Measurements from ENCODE around the gene PRSS36.
"Not testable (repeated sequence)": the region's sequence is repeated elsewhere in the genome, so short reads cannot be mapped to it uniquely, and the experiment has no call there.

PRSS36 gene

GRCh38 chr16:31179219-31179746, 29.4 kb upstream of the PRSS36 start:
- H3K18ac ChIP-seq (ENCODE audit: low read depth in 1 of 2, low read length in 2 of 2): peak overlapping the region; percentile 95 to 99
- peak overlapping the region; percentile 75 to 95 for H2BK12ac ChIP-seq (ENCODE audit: low read length in 2 of 2)
- WGBS: 8% methylated on average over 25 of the region's 27 CpGs
- peak overlapping the region; percentile 76 to 99 for H3K14ac ChIP-seq (ENCODE audit: low read length in 2 of 2)
- peak overlapping the region; percentile 91 for H3K4me2 ChIP-seq (ENCODE audit: low read length, poor library complexity, severe bottlenecking)
- peak overlapping the region; percentile 98 for H2BK5ac ChIP-seq (ENCODE audit: low read depth, low read length, poor library complexity, severe bottlenecking)
- peak overlapping the region; percentile 97 for H4K8ac ChIP-seq (ENCODE audit: low read length)
- no peaks in the 10 kb centered on the region for H3K27me3 ChIP-seq (ENCODE audit: control insufficient read depth in 1 of 2, insufficient read depth in 1 of 2, low read length in 2 of 2)
- peak overlapping the region; percentile 95 for H3K27ac ChIP-seq (ENCODE audit: low read length, poor library complexity, severe bottlenecking)
- H3K4me3 ChIP-seq (ENCODE audit: insufficient read depth in 1 of 2, low read depth in 1 of 2, low read length in 2 of 2): peak overlapping the region; percentile 91 to 94
- H3K9ac ChIP-seq (ENCODE audit: low read length): peak overlapping the region; percentile 95
- H3K36me3 ChIP-seq (ENCODE audit: control insufficient read depth in 1 of 2, insufficient read depth in 2 of 2, low read depth in 1 of 2, low read length in 2 of 2): peaks cover 19% of the 10 kb centered on the region in 2 experiments
- peak overlapping the region; percentile 92 to 95 for H3K4ac ChIP-seq (ENCODE audit: low read depth in 1 of 2, low read length in 2 of 2)
- DNase-seq: no peak
- H4K91ac ChIP-seq (ENCODE audit: low read length): peak overlapping the region; percentile 96
- peak overlapping the region in 1 of 2 experiments; percentile 95 for H3K23ac ChIP-seq (ENCODE audit: low read length in 2 of 2)
- peak overlapping the region; percentile 95 for H2BK15ac ChIP-seq (ENCODE audit: low read depth, poor library complexity, severe bottlenecking)
- H3K9me3 ChIP-seq (ENCODE audit: control insufficient read depth, low read length): no peaks in the 10 kb centered on the region
- H3K79me1 ChIP-seq (replicated peaks; ENCODE audit: low read length, poor library complexity, severe bottlenecking): peaks cover 9% of the 10 kb centered on the region
- peak overlapping the region; percentile 90 for H2AK5ac ChIP-seq (ENCODE audit: low read length, severe bottlenecking)
- peak overlapping the region; percentile 86 for H2BK120ac ChIP-seq (ENCODE audit: low read depth, low read length)
- H2AFZ ChIP-seq (ENCODE audit: low read depth, low read length): peak overlapping the region; percentile 76
- H3K4me1 ChIP-seq (ENCODE audit: control insufficient read depth, insufficient read depth, low read depth, low read length): peaks cover 13% of the 10 kb centered on the region

- H3K4me3 ChIP-seq (ENCODE audit: insufficient read depth in 1 of 2, low read depth in 1 of 2, low read length in 2 of 2): no peak overlapping the region
- no peak overlapping the region for H3K14ac ChIP-seq (ENCODE audit: low read length in 2 of 2)
- H3K4ac ChIP-seq (ENCODE audit: low read depth in 1 of 2, low read length in 2 of 2): no peak overlapping the region
- H3K18ac ChIP-seq (ENCODE audit: low read depth in 1 of 2, low read length in 2 of 2): no peak overlapping the region
- no peak overlapping the region for H2BK120ac ChIP-seq (ENCODE audit: low read depth, low read length)
- H4K8ac ChIP-seq (ENCODE audit: low read length): no peak overlapping the region
- peak overlapping the region; percentile 42 for H2AK5ac ChIP-seq (ENCODE audit: low read length, severe bottlenecking)
- no peak overlapping the region for H2AFZ ChIP-seq (ENCODE audit: low read depth, low read length)
- no peak overlapping the region for H2BK5ac ChIP-seq (ENCODE audit: low read depth, low read length, poor library complexity, severe bottlenecking)
- H3K23ac ChIP-seq (ENCODE audit: low read length in 2 of 2): no peak overlapping the region
- no peak overlapping the region for H2BK12ac ChIP-seq (ENCODE audit: low read length in 2 of 2)
- no peak overlapping the region for H2BK15ac ChIP-seq (ENCODE audit: low read depth, poor library complexity, severe bottlenecking)
- peak; percentile 43 for DNase-seq
- H3K79me1 ChIP-seq (replicated peaks; ENCODE audit: low read length, poor library complexity, severe bottlenecking): peaks cover 9% of the 10 kb centered on the region
- no peaks in the 10 kb centered on the region for H3K27me3 ChIP-seq (ENCODE audit: control insufficient read depth in 1 of 2, insufficient read depth in 1 of 2, low read length in 2 of 2)
- H4K91ac ChIP-seq (ENCODE audit: low read length): no peak overlapping the region
- H3K4me1 ChIP-seq (ENCODE audit: control insufficient read depth, insufficient read depth, low read depth, low read length): no peaks in the 10 kb centered on the region
- 84% methylated on average over 3 of the region's 3 CpGs for WGBS
- H3K27ac ChIP-seq (ENCODE audit: low read length, poor library complexity, severe bottlenecking): no peak overlapping the region
- H3K9me3 ChIP-seq (ENCODE audit: control insufficient read depth, low read length): no peaks in the 10 kb centered on the region
- no peak overlapping the region for H3K4me2 ChIP-seq (ENCODE audit: low read length, poor library complexity, severe bottlenecking)
- H3K36me3 ChIP-seq (ENCODE audit: control insufficient read depth in 1 of 2, insufficient read depth in 2 of 2, low read depth in 1 of 2, low read length in 2 of 2): no peaks in the 10 kb centered on the region
- no peak overlapping the region for H3K9ac ChIP-seq (ENCODE audit: low read length)
These were observed 27.3 kb upstream of the PRSS36 start for GRCh38 chr16:31177136-31177535.

- H3K4me1 ChIP-seq (ENCODE audit: control insufficient read depth, insufficient read depth, low read depth, low read length); H3K9ac ChIP-seq (ENCODE audit: low read length); H3K4me2 ChIP-seq (ENCODE audit: low read length, poor library complexity, severe bottlenecking); H4K91ac ChIP-seq (ENCODE audit: low read length); H3K14ac ChIP-seq (ENCODE audit: low read length in 2 of 2); DNase-seq; H2BK5ac ChIP-seq (ENCODE audit: low read depth, low read length, poor library complexity, severe bottlenecking); H4K8ac ChIP-seq (ENCODE audit: low read length); H3K4ac ChIP-seq (ENCODE audit: low read depth in 1 of 2, low read length in 2 of 2); H3K23ac ChIP-seq (ENCODE audit: low read length in 2 of 2); H3K79me1 ChIP-seq (replicated peaks; ENCODE audit: low read length, poor library complexity, severe bottlenecking); H3K4me3 ChIP-seq (ENCODE audit: insufficient read depth in 1 of 2, low read depth in 1 of 2, low read length in 2 of 2); H2AK5ac ChIP-seq (ENCODE audit: low read length, severe bottlenecking); H2BK15ac ChIP-seq (ENCODE audit: low read depth, poor library complexity, severe bottlenecking); H3K27me3 ChIP-seq (ENCODE audit: control insufficient read depth in 1 of 2, insufficient read depth in 1 of 2, low read length in 2 of 2); H2BK12ac ChIP-seq (ENCODE audit: low read length in 2 of 2); H2BK120ac ChIP-seq (ENCODE audit: low read depth, low read length); H2AFZ ChIP-seq (ENCODE audit: low read depth, low read length); H3K18ac ChIP-seq (ENCODE audit: low read depth in 1 of 2, low read length in 2 of 2); H3K27ac ChIP-seq (ENCODE audit: low read length, poor library complexity, severe bottlenecking); H3K9me3 ChIP-seq (ENCODE audit: control insufficient read depth, low read length); H3K36me3 ChIP-seq (ENCODE audit: control insufficient read depth in 1 of 2, insufficient read depth in 2 of 2, low read depth in 1 of 2, low read length in 2 of 2): not testable (repeated sequence)
- 0% methylated on average over 1 of the region's 2 CpGs for WGBS
These were observed 20.2 kb upstream of the PRSS36 start for GRCh38 chr16:31170048-31170447.

- Histone ChIP-seq H3K18ac (ENCODE audit: low read depth in 1 of 2, low read length in 2 of 2) (no peak overlapping the region), H3K36me3 (ENCODE audit: control insufficient read depth in 1 of 2, insufficient read depth in 2 of 2, low read depth in 1 of 2, low read length in 2 of 2) (no peaks in the 10 kb centered on the region), H2BK15ac (ENCODE audit: low read depth, poor library complexity, severe bottlenecking) (no peak overlapping the region), H3K4me2 (ENCODE audit: low read length, poor library complexity, severe bottlenecking) (no peak overlapping the region), H3K79me1 (replicated peaks; ENCODE audit: low read length, poor library complexity, severe bottlenecking) (no peaks in the 10 kb centered on the region), H3K27me3 (ENCODE audit: control insufficient read depth in 1 of 2, insufficient read depth in 1 of 2, low read length in 2 of 2) (no peaks in the 10 kb centered on the region), H2AK5ac (ENCODE audit: low read length, severe bottlenecking) (no peak overlapping the region), H2BK120ac (ENCODE audit: low read depth, low read length) (no peak overlapping the region), H3K4ac (ENCODE audit: low read depth in 1 of 2, low read length in 2 of 2) (no peak overlapping the region), H3K27ac (ENCODE audit: low read length, poor library complexity, severe bottlenecking) (no peak overlapping the region), H3K9me3 (ENCODE audit: control insufficient read depth, low read length) (no peaks in the 10 kb centered on the region), H3K23ac (ENCODE audit: low read length in 2 of 2) (no peak overlapping the region), H2BK12ac (ENCODE audit: low read length in 2 of 2) (no peak overlapping the region), H3K4me3 (ENCODE audit: insufficient read depth in 1 of 2, low read depth in 1 of 2, low read length in 2 of 2) (no peak overlapping the region), H2BK5ac (ENCODE audit: low read depth, low read length, poor library complexity, severe bottlenecking) (no peak overlapping the region), H3K9ac (ENCODE audit: low read length) (no peak overlapping the region), H3K4me1 (ENCODE audit: control insufficient read depth, insufficient read depth, low read depth, low read length) (no peaks in the 10 kb centered on the region), H4K8ac (ENCODE audit: low read length) (no peak overlapping the region), H2AFZ (ENCODE audit: low read depth, low read length) (no peak overlapping the region), H3K14ac (ENCODE audit: low read length in 2 of 2) (no peak overlapping the region), H4K91ac (ENCODE audit: low read length) (no peak overlapping the region)
- WGBS: 95% methylated on average over 1 of the region's 2 CpGs
- DNase-seq: no peak
These were observed 19.0 kb upstream of the PRSS36 start for GRCh38 chr16:31168848-31169247.
